Measurements from ENCODE around the gene PRX. TPM values are rescaled to one million over a fixed set of nuclear protein-coding genes. Genes with fewer than 3 reads are reported as not detected.

Gene PRX
- total and polyA plus RNA-seq, 9 of the 15 experiments (the other 6 are each of a cell fraction or from before 2014, with no cell fraction given) = 0.65 to 3.5 (median 1.7) TPM; not detected in 2

GRCh38 chr19:40420766-40421765, 7.9 kb upstream of the PRX start (continued):
- TF ChIP-seq ATF1 (CRISPR knock-in tag; IDR thresholded peaks at IDR 0.05) (no peak), ATF1 (tag; IDR thresholded peaks at IDR 0.05) (peak; percentile 84), ELK3 (CRISPR knock-in tag; IDR thresholded peaks at IDR 0.05) (no peak), ZNF316 (IDR thresholded peaks at IDR 0.05) (no peak), IFI16 (CRISPR knock-in tag; IDR thresholded peaks at IDR 0.05) (no peak), ATF2 (CRISPR knock-in tag; IDR thresholded peaks at IDR 0.05) (no peak), NFRKB (IDR thresholded peaks at IDR 0.05; ENCODE audit: low read depth) (no peak), NONO (IDR thresholded peaks at IDR 0.05; ENCODE audit: low read depth in 2 of 2, low read length in 1 of 2) (peak in 1 of 2 experiments; percentile 66; a peak in 2 of 4 replicates), RFX5 (IDR thresholded peaks at IDR 0.05; ENCODE audit: low read depth, low read length) (no peak), ZFPM2 (CRISPR knock-in tag; IDR thresholded peaks at IDR 0.05) (no peak), DEAF1 (CRISPR knock-in tag; IDR thresholded peaks at IDR 0.05) (peak; percentile 42; the same call in 1 of the 2 replicates), ZFP36 (IDR thresholded peaks at IDR 0.05; ENCODE audit: low read depth, low read length, partially characterized antibody) (peak; percentile 87), HOXB6 (CRISPR knock-in tag; IDR thresholded peaks at IDR 0.05; ENCODE audit: borderline replicate concordance) (no peak), PBX2 (CRISPR knock-in tag; IDR thresholded peaks at IDR 0.05; ENCODE audit: low read depth) (no peak), PBX2 (tag; conservative IDR thresholded peaks at IDR 0.05; ENCODE audit: low read depth) (no peak), NR4A1 (CRISPR knock-in tag; IDR thresholded peaks at IDR 0.05) (no peak), NR4A1 (tag; IDR thresholded peaks at IDR 0.05) (0 out of 2 replicates have a peak, but pooled peaks have one; percentile 60), THAP7 (CRISPR knock-in tag; IDR thresholded peaks at IDR 0.05) (no peak), SMAD1 (IDR thresholded peaks at IDR 0.05; ENCODE audit: low read depth, low read length, partially characterized antibody) (no peak)
